Measurements from ENCODE around the gene VPS39.

- TF ChIP-seq CTCF (IDR thresholded peaks at IDR 0.05) (no peak), EP300 (IDR thresholded peaks at IDR 0.05) (no peak), POLR2A (IDR thresholded peaks at IDR 0.05) (no peak)
These were observed 43.0 kb downstream of the VPS39 start for GRCh38 chr15:42165106-42165505.
